NCI-H524 (cell line): Measurements from ENCODE around the gene PLLP.

ENCODE experiments used
- DNase-seq, 2 experiments: peaks; one replicate each; lab custom pipeline; 2025; lab: John Stamatoyannopoulos, UW

Gene PLLP

DNA sequence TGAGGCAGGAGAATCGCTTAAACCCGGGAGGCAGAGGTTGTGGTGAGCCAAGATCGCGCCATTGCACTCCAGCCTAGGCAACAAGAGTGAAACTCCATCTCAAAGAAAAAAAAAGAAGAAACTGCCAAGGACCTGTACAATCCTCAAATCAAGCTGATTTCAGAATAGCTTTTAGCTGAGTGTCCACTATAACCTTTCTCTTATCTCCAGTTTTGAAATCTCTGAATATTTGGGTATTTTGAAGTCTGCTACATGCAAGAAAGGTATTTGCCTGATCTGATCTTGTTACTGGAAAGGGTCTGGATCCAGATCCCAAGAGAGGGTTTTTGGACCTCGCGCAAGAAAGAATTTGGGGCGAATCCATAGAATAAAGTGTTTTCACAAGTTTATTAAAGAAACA lies 58.5 kb downstream of the PLLP start:
- DNase-seq, result no peak

DNA sequence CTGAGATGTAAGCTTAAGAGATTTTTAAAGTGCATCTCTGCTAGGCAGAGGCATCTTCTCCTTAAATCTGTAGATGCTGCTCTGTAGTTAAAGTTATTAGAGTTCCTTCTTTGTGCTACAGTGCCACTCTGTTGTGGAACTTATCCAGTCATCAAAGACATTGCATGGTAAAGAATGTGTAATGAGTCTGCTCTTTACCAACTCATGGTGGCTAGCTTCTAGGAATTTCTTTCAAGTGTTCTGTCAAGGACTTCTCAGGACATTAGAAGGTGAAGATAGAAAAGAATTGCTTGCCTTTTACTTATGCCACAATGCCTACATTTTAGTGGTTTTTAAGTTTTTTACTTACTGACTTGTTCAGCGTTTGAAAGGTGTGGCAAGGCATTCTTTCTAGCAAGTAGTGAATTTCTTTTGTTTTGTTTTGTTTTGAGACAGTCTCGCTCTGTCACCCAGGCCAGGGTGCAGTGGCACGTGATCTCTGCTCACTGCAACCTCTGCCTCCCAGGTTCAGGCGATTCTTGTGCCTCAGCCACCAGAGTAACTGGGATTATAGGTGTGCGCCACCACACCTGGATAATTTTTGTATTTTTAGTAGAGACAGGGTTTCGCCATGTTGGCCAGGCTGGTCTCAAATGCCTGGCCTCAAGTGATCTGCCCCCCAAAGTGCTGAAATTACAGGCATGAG lies 59.7 kb downstream of the PLLP start:
- no peak for DNase-seq

DNA sequence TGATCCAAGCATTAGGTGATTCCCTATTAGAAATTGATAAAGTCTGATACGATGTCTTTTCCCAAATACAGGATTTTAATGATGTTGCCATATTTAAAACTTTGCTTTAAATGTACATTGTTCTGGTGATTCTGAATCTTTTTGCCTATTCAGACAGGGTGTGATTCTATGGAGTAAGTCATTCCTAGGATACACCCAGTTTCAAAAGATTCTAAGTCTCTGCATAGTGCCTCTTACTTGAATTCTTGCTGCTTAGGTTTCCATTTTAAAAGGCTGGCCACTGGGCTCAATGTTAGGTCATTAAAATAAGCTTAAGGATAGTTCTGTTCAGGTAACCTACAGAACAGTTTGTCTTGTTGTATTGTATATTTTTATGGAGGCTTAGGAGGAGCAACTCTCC lies 61.4 kb downstream of the PLLP start:
- no peak for DNase-seq

DNA sequence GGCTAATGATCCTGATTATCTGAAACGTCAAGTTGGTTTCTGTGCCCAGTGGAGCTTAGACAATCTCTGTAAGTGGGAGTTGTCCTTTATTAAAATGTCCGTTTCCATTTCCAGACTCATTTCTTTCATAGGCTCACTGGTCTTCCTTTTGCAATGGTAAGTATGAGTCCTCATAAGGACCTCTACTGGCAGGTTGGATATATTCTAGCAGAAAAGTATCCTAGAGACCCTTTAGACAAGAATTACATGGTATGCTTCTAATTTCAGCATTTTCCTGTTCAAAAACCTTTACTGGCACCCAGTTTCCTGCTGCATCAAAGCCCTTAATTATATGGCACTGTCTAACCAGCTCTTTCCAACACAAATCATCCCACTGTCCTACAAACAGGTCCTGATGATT lies 67.5 kb downstream of the PLLP start:
- DNase-seq, result no peak

DNA sequence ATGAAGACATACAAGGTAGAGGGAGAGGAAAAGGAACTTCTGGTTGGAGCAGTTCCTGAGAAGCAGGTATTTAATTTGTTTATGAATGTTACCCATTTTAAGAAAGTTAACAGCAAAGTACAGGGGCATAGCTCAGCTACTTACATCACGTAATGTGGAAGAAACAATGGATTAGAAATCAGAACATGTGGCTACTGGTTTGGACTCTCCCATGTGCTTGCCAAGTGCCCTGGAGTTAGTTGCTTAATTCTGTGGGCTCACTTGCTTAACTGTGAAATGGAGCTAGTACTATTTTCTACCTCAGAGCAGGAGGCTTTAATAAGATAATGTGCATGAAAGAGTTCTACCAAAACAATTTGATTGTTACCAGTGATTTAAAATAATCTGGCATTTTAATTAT lies 71.0 kb downstream of the PLLP start:
- DNase-seq, result no peak

DNA sequence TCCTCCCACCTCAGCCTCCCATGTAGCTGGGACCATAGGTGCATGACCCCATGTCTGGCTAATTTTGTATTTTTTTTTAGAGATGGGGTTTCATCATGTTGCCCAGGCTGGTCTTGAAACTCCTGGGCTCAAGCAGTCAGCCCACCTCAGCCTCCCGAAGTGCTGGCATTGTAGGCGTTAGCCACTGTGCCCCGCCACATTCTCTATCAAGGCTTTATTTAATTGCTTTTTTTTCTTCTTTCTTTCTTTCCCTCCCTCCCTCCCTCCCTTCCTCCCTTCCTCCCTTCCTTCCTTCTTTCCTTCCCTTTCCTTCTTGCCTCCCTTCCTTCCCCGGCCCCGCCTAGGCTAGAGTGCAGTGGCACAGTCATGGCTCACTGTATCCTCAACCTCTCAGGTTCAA lies 74.7 kb downstream of the PLLP start:
- DNase-seq, result no peak

DNA sequence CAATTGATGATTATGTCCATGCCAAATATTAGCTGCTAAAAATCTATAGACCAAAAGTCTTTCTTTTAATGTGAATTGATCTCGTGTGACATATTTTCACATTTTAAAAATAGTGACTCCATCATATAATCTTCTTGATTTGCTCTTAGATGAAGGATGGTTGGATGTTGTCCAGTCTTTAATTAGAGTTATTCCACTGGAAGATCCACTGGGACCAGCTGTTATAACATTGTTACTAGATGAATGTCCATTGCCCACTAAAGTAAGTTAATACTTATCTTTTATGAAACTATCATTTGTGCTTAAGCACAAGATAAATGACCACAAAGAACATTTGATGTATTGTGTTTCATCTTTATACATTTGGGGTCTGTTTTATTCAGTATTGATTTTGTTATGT lies 75.5 kb downstream of the PLLP start:
- no peak for DNase-seq
